HEK293T (cell line): ENCODE results near the gene DOCK3.

ENCODE experiments used
- CTCF ChIA-PET: fragments of 350-600 bp; formaldehyde crosslinking; extraction: SDS; loops from one replicate; lab custom pipeline; 2021; ENCODE audit warnings: antibody characterized with exemption, inconsistent platforms; lab: Yijun Ruan, JAX
- POLR2A ChIA-PET: fragments of 350-600 bp; formaldehyde crosslinking; extraction: SDS; loops from one replicate; lab custom pipeline; 2020; ENCODE audit warnings: antibody characterized with exemption, inconsistent platforms; lab: Yijun Ruan, JAX
- DNase-seq: peaks from one replicate; pipeline ENCODE4 v3.0.0; 2012; ENCODE audit warnings: mixed read lengths; ENCODE audit errors: extremely low spot score
- ARNT ChIP-seq: fragments of 450-650 bp; IDR thresholded peaks from 2 replicates; pipeline ENCODE4 v1.6.1; 2017; ENCODE audit warnings: mild to moderate bottlenecking
- BHLHE40 ChIP-seq: fragments of 450-650 bp; IDR thresholded peaks from 2 replicates; pipeline ENCODE4 v1.6.1; 2016; ENCODE audit warnings: mild to moderate bottlenecking, moderate library complexity, borderline replicate concordance
- CTBP1 ChIP-seq: fragments of 450-650 bp; IDR thresholded peaks from 2 replicates; pipeline ENCODE4 v1.6.1; 2016; ENCODE audit warnings: borderline replicate concordance
- ELF4 ChIP-seq: fragments of 450-650 bp; IDR thresholded peaks from 2 replicates; pipeline ENCODE4 v1.6.1; 2017; ENCODE audit warnings: antibody characterized with exemption
- FOXA1 ChIP-seq: fragments of 450-650 bp; IDR thresholded peaks from 2 replicates; pipeline ENCODE4 v1.6.1; 2016; ENCODE audit warnings: mild to moderate bottlenecking
- FOXK2 ChIP-seq: fragments of 450-650 bp; IDR thresholded peaks from 2 replicates; pipeline ENCODE4 v1.6.1; 2016; ENCODE audit warnings: mild to moderate bottlenecking
- FOXM1 ChIP-seq: fragments of 450-650 bp; IDR thresholded peaks from 2 replicates; pipeline ENCODE4 v1.6.1; 2017; ENCODE audit warnings: mild to moderate bottlenecking, borderline replicate concordance
- HDGF ChIP-seq: fragments of 450-650 bp; IDR thresholded peaks from 2 replicates; pipeline ENCODE4 v1.6.1; 2017; ENCODE audit warnings: antibody characterized with exemption, borderline replicate concordance
- L3MBTL2 ChIP-seq: fragments of 450-650 bp; conservative IDR thresholded peaks from 2 replicates; pipeline ENCODE4 v1.6.1; 2016; ENCODE audit warnings: mild to moderate bottlenecking
- LEF1 ChIP-seq: fragments of 450-650 bp; IDR thresholded peaks from 2 replicates; pipeline ENCODE4 v1.6.1; 2017; ENCODE audit warnings: mild to moderate bottlenecking, borderline replicate concordance
- NFRKB ChIP-seq: fragments of 450-650 bp; IDR thresholded peaks from 2 replicates; pipeline ENCODE4 v1.6.1; 2016; ENCODE audit warnings: mild to moderate bottlenecking, moderate library complexity
- PKNOX1 ChIP-seq: fragments of 450-650 bp; IDR thresholded peaks from 2 replicates; pipeline ENCODE4 v1.6.1; 2016
- SP1 ChIP-seq: fragments of 450-650 bp; IDR thresholded peaks from 2 replicates; pipeline ENCODE4 v1.6.1; 2017
- SUZ12 ChIP-seq: fragments of 450-650 bp; IDR thresholded peaks from 2 replicates; pipeline ENCODE4 v1.6.1; 2016; ENCODE audit warnings: mild to moderate bottlenecking
- TARDBP ChIP-seq: fragments of 450-650 bp; IDR thresholded peaks from 2 replicates; pipeline ENCODE4 v1.6.1; 2016
- ZNF384 ChIP-seq: fragments of 450-650 bp; IDR thresholded peaks from 2 replicates; pipeline ENCODE4 v1.6.1; 2016

Gene DOCK3

GRCh38 chr3:51340013-51340829, 665.5 kb downstream of the DOCK3 start:
- no peak for TF ChIP-seq HDGF
- no peak for TF ChIP-seq LEF1
- TF ChIP-seq PKNOX1, result no peak
- no peak for TF ChIP-seq ZNF384
- no peak for TF ChIP-seq CTBP1
- TF ChIP-seq FOXM1, result no peak
- no peak for TF ChIP-seq FOXA1
- no peak for TF ChIP-seq TARDBP
- TF ChIP-seq SP1, result no peak
- TF ChIP-seq FOXK2, result no peak
- TF ChIP-seq ELF4, result no peak
- TF ChIP-seq SUZ12, result no peak
- TF ChIP-seq L3MBTL2, result no peak
- no peak for DNase-seq
- ChIA-PET POLR2A (no interaction called here), CTCF (no interaction called here)

- no peak for TF ChIP-seq FOXK2
- TF ChIP-seq PKNOX1, result no peak
- no peak for TF ChIP-seq FOXM1
- DNase-seq, result no peak
- ChIA-PET CTCF (no interaction called here), POLR2A (no interaction called here)
Observed at GRCh38 chr3:51340989-51341636, 666.4 kb downstream of the DOCK3 start.

- ChIA-PET POLR2A (no interaction called here), CTCF (no interaction called here)
- TF ChIP-seq SUZ12 (no peak), LEF1 (no peak), CTBP1 (no peak), FOXM1 (no peak), PKNOX1 (no peak), TARDBP (no peak), L3MBTL2 (no peak), HDGF (no peak), ZNF384 (no peak), NFRKB (no peak), BHLHE40 (no peak), SP1 (no peak)
- DNase-seq, result no peak
Observed at GRCh38 chr3:51343918-51344687, 669.4 kb downstream of the DOCK3 start.

- ChIA-PET CTCF (no interaction called here), POLR2A (no interaction called here)
- no peak for DNase-seq
Observed at GRCh38 chr3:51350751-51351150, 676.0 kb downstream of the DOCK3 start.

GRCh38 chr3:51353131-51353530, 678.4 kb downstream of the DOCK3 start:
- ChIA-PET POLR2A (no interaction called here), CTCF (no interaction called here)
- DNase-seq, result no peak
- TF ChIP-seq CTBP1, result no peak
- no peak for TF ChIP-seq NFRKB
- TF ChIP-seq FOXA1, result no peak
- no peak for TF ChIP-seq FOXM1
- TF ChIP-seq FOXK2, result no peak
- no peak for TF ChIP-seq ZNF384
- TF ChIP-seq LEF1, result no peak
- no peak for TF ChIP-seq BHLHE40
- TF ChIP-seq SUZ12, result no peak
- no peak for TF ChIP-seq ELF4
- no peak for TF ChIP-seq TARDBP
- TF ChIP-seq ARNT, result no peak
- no peak for TF ChIP-seq L3MBTL2
- no peak for TF ChIP-seq PKNOX1
- no peak for TF ChIP-seq HDGF
- no peak for TF ChIP-seq SP1

More at GRCh38 chr3:51350751-51351150, 676.0 kb downstream of the DOCK3 start:
- TF ChIP-seq TARDBP, result no peak
- TF ChIP-seq ZNF384, result no peak
- no peak for TF ChIP-seq BHLHE40
- TF ChIP-seq NFRKB, result no peak
- no peak for TF ChIP-seq L3MBTL2
- TF ChIP-seq ELF4, result no peak
- TF ChIP-seq SUZ12, result no peak
